GM18517 (cell line): ENCODE measurements around the gene PRR15L.
"Not testable (repeated sequence)": the region's sequence is repeated elsewhere in the genome, so short reads cannot be mapped to it uniquely, and the experiment has no call there.

Experiments used
- ATAC-seq: cut with Tn5 transposase; IDR thresholded peaks from one replicate; pipeline ENCODE4 v1.9.1; 2021; ENCODE audit warnings: mild to moderate bottlenecking, moderate library complexity; ENCODE audit not compliant: unreplicated experiment

Gene PRR15L

GRCh38 chr17:47989159-47989558 is 31.5 kb upstream of the PRR15L start:
- ATAC-seq, result no peak

GRCh38 chr17:47988445-47988844 is 30.8 kb upstream of the PRR15L start:
- ATAC-seq, result not testable (repeated sequence)

- ATAC-seq, result no peak
Measured at GRCh38 chr17:47987240-47987835, 29.7 kb upstream of the PRR15L start.

- no peak for ATAC-seq
Measured at GRCh38 chr17:47986520-47986919, 28.8 kb upstream of the PRR15L start.

DNA sequence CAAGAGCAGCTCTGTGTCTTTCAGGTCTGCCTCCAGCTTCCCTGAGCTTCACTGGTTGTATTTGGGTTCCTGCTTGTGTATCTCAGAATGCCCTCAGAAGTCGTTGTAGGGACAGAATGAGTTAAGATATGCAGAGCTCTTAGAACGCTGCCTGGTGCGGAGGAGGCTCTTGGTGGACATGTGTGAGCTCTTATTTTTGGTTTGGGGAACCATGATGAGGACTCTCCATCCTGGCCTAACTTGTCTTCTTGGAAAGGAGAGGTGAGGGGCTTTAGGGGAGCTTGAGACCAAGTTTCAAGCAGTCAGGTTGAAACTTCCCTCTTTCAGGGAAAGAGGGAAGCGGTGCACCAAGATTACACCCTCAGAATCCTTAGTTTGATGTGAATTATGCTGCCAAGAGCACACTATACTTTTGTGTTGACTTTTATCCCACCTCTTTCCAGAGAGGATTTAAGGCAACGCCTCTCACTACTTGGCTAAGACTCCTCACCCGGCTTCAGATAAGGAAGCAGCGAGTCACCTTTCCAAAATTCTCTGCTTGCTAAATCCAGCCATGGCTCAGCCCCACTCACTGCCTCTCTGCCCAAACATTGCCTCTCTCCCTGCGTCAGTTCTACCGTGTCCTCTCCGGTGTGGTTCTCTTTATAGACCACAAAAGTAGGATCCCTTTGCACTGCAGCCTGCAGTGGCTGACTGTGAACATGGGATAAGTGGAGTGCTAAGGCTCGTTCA is 26.0 kb upstream of the PRR15L start:
- ATAC-seq, result no peak

GRCh38 chr17:47982645-47983390 is 25.1 kb upstream of the PRR15L start:
- ATAC-seq, result no peak

GRCh38 chr17:47982091-47982617 is 24.5 kb upstream of the PRR15L start:
- ATAC-seq, result no peak

DNA sequence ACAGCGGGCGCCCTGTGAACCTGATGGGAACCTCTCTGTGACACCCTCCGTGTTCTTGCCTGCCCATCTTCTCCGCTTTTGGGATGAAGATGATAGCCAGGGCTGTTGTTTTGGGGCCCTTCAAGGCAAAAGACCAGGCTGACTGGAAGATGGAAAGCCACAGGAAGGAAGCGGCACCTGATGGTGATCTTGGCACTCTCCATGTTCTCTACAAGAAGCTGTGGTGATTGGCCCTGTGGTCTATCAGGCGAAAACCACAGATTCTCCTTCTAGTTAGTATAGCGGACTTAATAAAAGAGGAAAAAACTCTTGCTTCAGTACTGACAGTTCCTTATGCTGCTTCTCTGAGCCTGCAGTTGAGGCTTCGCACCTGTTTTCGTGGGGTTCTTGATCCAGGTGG is 23.8 kb upstream of the PRR15L start:
- ATAC-seq, result no peak

GRCh38 chr17:47980541-47980940 is 22.9 kb upstream of the PRR15L start:
- ATAC-seq, result no peak

DNA sequence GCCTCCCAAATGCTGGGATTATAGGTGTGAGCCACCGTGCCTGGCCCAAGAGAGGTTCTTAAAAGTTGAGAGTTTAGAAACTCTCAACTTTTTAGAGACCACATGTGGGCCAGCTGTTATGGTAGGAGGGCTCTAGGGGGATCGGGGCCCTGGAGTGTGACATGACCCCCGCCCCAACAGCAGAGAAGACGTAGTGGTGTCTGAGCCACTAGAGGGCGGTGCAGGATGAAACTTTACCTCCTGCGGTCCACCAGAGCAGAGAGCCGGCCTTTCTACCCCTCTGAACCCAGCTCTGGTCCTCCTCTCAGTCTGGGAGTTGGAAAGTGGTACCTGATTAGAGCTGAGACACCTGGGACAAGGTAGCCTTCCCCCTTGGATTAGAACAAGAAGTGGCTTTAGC is 20.6 kb upstream of the PRR15L start:
- no peak for ATAC-seq

- no peak for ATAC-seq
Measured at GRCh38 chr17:47975823-47976205, 18.1 kb upstream of the PRR15L start.

GRCh38 chr17:47975189-47975822 is 17.6 kb upstream of the PRR15L start:
- ATAC-seq, result no peak

- ATAC-seq, result no peak
Measured at GRCh38 chr17:47973541-47973940, 15.9 kb upstream of the PRR15L start.

- ATAC-seq, result peak; percentile 94
Measured at GRCh38 chr17:47970725-47971499, 13.2 kb upstream of the PRR15L start, which contains the start of gene CDK5RAP3. Gene CDK5RAP3, plus strand, starts transcription at chr17:47971113. Its CDS starts 34 bp downstream, at chr17:47971147.

DNA sequence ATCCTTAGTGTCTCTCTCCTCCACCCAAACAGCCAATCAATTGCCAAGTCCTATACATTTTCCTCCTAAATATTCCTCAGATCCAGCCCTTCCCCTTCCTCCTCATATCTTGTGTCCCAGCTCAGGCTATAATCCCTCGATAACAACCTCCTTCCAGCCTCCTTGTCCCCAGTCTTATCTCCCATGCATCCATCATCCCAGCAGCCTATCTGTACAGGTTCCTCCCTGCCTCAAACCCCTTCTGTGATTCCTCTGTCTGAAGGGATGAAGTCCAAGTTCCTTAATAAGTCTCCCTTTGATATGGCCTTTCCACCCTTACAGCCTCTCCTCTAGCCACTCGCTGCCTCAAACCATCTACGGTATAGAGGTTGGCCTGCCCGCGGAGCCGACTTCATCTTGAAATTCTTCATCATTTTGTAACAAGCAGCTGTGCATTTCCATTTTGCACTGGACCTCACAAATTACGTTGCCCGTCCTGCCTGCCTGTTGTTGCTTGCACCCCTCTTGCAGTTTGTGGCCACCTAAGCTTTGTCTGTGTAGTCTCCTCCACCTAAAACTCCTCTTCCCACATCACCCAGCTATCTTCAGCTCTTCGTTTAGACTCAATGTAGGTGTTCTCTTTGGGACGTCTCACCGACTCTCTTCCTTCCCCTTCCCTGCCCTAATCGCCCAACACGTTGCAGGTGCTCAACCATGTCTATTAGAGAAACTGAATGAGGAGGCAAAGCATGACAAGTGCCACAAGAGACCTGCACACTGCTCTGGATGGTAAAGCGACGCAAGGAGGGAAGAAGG is 12.4 kb upstream of the PRR15L start:
- no peak for ATAC-seq

DNA sequence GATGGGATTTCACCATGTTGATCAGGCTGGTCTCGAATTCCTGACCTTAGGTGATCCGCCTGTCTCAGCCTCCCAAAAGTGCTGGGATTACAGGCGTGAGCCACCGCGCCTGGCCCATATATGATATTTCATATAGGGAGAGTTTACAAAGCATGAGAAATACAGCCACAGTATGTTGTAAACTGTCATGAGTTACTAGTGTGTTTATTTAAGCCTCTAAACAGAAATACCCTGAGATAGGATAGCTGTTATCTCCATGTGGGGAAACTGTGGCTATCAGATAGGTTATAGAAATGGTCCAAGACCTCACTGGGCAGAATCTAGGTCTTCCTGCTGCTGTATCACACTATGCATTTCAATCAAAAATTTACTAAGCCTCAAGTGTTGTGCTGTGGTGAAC is 11.2 kb upstream of the PRR15L start:
- no peak for ATAC-seq

GRCh38 chr17:47967607-47968252 is 10.0 kb upstream of the PRR15L start:
- no peak for ATAC-seq

DNA sequence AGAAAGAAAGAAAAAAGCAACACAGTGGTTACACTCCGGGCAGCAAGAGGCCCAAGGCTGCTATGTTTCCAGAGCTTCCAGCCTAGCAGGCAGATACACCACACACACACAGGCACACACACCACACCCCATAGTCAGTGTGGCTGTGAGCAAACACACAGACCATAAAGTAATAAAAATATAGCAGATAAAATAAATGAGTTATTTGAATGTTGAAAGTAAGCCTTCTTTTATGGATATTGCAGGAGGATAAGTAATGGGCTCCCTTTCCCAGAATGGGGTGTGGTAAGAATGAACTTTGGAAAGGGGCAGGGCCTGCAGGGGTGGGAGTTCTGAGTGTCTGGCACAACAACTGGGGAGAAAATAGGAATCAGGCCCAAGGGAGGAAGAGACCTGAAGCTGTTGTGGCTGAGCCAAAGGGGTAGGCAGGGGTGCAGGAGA is 8.4 kb upstream of the PRR15L start:
- no peak for ATAC-seq

DNA sequence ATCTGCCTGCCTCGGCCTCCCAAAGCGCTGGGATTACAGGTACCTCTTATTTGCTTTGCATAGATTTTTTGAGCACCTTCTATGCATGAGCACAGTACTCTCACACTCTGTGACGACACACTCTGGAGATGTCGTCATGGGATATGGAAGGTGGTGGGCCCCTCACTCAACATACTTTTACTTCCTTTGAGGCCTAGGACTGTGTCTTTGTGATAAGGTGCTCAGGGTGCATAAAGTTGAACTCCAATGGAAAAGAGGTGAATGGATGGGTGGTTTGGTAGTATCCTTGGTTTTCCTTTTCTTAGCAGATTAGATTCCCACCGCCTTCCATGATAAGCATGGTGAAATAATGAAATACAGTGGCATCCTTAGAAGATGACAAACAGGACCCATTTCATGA is 7.2 kb upstream of the PRR15L start:
- no peak for ATAC-seq
